Cardiac fibroblast (primary cell): ENCODE data around the gene UNC5A.

Experiments used
- DNase-seq, 2 donors: peaks; one replicate each; pipeline versions ENCODE4 v3.0.0 to v3.0.0-alpha.2; 2010; ENCODE audit warnings: low read depth in 2 of 2
- H3K4me3 ChIP-seq, 2 donors: replicated peaks in 1 of 2; 1 replicate in 1 of 2; 2 replicates in 1 of 2; pipeline ENCODE4 v1.5.1; 2011; ENCODE audit warnings: low read depth in 2 of 2, low read length in 2 of 2, mild to moderate bottlenecking in 2 of 2, moderate library complexity in 1 of 2
- CTCF ChIP-seq: IDR thresholded peaks from one replicate; pipeline ENCODE4 v1.5.1; 2011; ENCODE audit warnings: low read depth, mild to moderate bottlenecking, low read length, inconsistent platforms

The UNC5A gene

GRCh38 chr5:176897263-176897662, 86.9 kb downstream of the UNC5A start:
- peak in 1 of 2 donors; percentile 11 for DNase-seq
- TF ChIP-seq CTCF, result no peak
- no peak overlapping the region for H3K4me3 ChIP-seq

- H3K4me3 ChIP-seq, result no peak within 1 kb of the TSS
- DNase-seq, result no peak
- no peak for TF ChIP-seq CTCF
Measured at GRCh38 chr5:176899296-176899891, 89.0 kb downstream of the UNC5A start, which contains the start of gene HK3. TSS of gene HK3 (minus strand) at chr5:176899346. CDS start at chr5:176896159, 3,187 bp downstream.

GRCh38 chr5:176899946-176900779, 89.8 kb downstream of the UNC5A start:
- no peak for DNase-seq
- no peak for TF ChIP-seq CTCF
- no peak overlapping the region for H3K4me3 ChIP-seq

GRCh38 chr5:176900780-176901204, 90.4 kb downstream of the UNC5A start:
- H3K4me3 ChIP-seq, result no peak overlapping the region
- DNase-seq, result no peak
- TF ChIP-seq CTCF, result no peak

- no peak for TF ChIP-seq CTCF
Measured at GRCh38 chr5:176901260-176902101, 91.1 kb downstream of the UNC5A start.

GRCh38 chr5:176902102-176902814, 91.9 kb downstream of the UNC5A start:
- no peak overlapping the region for H3K4me3 ChIP-seq
- no peak for DNase-seq
- no peak for TF ChIP-seq CTCF

More at GRCh38 chr5:176901260-176902101, 91.1 kb downstream of the UNC5A start:
- peak in 1 of 2 donors; percentile 8 for DNase-seq
- no peak overlapping the region for H3K4me3 ChIP-seq
